Right hindlimb (tissue), 1 donor: ENCODE data around the gene FAM20B.

Experiments
- DNase-seq: peaks from one replicate; pipeline ENCODE4 v3.0.0-alpha.2; 2018

FAM20B gene

DNA sequence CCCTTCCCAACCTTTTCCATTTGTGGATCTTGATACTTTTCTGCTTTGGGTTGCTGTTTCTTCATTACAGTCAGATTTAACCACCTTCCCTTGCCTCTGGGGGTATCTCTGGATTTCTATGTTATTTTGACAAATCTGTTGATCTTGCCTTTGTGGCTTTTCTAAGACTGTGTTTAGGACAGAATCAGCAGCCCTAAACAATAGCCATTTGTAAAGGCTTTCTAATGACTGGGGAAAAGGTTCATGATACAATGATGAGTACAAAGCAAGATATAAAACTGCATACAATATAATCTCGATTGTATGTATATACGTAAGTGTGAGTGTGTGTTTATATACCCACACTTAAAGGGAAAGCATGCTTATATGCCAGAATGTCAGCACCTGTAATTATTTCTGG, 27.8 kb downstream of the FAM20B start:
- no peak for DNase-seq

DNA sequence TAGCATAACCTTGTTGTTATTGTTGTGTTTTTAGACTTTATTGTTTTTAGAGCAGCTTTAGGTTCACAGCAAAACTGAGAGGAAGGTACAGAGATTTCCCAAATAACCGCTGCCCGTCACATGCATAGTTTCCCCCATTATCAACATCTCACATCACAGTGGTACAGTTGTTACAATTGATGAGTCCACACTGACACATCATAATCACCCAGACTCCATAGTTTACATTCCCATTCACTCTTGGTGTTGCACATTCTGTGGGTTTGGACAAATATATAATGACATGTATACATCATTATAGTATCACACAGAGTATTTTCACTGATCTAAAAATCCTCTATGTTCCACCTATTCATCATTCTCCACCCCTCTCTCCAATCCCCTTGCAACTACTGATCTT, 30.2 kb downstream of the FAM20B start:
- no peak for DNase-seq

DNA sequence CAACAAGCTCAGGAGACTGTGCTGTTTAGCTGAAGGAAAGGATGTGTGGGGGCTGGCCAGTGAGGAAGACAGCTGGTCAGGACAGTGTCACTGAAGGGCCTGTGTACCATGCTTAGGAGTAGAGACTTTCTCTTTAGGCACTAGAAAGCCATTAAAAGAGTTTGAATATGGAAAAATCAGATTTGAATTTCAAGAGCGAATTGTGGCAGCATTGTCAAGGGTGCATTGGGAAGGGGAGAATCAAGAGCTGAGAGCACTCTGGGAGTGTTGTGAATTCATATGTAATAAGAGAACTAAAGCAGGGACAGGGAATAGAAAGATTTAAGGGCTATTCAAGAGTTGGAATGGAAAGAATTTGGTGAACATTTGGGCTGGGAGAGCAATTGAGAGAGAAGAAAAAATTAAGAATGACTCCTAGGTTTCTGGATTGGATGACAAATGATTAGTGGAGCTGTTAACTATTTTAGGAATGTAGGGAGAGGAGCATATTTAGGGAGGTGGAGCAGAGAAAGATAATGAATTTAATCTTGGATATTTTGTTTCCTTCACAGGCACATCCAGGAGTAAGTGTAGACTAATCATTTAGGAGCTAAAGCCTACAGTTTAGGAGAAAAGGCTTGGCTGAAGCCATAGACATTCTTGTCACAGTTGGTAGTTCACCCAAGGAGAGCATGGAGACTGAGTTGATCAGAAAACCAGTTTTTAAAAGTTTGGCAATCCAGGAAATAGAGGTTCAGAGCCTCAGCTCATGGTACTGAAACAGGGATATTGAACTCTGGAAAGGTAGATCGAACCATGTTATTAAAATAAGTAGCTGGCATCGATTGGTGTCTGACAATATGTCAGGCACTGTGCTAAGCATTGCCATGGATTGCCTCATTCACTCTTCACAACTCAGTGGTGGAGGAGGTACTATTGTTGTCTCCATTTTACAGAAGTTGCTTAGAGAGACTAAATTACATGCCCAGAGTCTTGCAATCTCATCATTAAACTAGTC, 33.1 kb downstream of the FAM20B start:
- DNase-seq, result no peak

DNA sequence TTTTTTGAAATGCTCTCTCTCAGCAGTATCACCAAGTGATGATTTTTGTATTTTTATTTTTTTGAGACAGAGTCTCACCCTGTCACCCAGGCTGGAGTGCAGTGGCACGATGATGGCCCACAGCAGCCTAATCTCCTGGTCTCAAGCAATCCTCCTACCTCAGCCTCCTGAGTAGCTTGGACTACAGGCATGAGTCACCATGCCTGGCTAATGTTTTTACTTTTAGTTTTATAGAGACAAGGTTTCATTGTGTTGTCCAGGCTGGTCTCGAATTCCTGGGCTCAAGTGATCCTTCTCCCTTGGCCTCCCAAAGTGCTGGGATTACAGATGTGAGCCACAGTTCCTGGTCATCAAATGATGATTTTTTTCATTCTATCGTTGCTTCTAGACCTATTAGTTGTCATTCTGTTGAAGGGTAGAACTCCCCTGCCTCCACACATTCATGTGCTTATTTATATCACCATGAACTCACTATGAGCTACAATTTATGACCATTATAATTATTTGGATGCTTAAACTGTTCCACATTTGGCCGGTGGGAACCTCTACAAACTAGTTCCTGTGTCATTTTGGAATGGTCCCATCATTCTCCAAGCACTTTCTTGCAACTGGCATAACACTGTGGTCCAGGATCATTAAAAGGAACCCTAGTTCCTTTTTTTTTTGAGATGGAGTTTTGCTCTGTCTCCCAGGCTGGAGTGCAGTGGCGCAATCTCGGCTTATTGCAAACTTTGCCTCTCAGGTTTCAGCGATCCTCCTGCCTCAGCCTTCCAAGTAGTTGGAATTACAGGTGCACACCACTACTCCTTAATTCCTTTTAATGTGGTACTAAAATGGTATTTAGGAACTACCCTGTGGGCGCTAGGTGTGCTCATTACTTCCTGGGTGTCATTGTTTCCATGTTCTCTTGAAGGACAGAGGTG, 35.9 kb downstream of the FAM20B start:
- no peak for DNase-seq

DNA sequence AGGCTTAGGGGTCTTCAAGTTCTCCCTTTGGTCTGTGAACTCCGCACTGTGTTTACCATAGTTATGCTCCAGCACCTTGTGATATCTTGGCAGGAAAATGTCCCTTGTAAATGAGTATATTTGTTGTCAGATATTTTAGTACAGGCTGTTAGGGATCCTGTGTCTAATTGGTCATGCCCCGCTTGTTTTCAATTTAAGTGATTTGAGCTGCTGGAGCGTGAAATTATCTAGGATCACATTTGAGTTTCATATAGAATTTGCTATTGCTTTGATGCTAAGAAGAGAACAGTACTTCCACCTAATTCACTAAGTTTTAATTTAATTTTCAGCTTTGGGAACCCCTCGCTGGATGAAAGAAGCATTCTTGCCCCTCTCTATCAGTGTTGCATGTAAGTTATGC, 40.8 kb downstream of the FAM20B start:
- DNase-seq, result no peak

DNA sequence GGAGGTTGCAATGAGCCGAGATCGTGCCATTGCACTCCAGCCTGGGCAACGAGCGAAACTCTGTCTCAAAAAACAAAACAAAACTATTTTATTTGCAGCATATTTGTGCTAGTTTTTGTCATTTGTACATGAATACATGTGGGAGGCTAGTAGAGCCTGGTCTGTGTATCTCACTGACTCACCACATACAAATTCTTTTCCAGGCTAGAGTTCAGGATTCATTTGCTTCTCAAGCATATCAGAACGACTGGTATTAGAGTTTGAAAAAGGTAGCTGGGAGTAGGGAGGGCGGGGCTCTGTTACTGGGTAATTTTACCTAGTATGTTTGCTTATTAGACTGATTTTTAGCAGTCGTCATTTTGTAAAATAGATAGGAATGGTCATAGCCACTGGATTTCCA, 51.7 kb downstream of the FAM20B start:
- no peak for DNase-seq

DNA sequence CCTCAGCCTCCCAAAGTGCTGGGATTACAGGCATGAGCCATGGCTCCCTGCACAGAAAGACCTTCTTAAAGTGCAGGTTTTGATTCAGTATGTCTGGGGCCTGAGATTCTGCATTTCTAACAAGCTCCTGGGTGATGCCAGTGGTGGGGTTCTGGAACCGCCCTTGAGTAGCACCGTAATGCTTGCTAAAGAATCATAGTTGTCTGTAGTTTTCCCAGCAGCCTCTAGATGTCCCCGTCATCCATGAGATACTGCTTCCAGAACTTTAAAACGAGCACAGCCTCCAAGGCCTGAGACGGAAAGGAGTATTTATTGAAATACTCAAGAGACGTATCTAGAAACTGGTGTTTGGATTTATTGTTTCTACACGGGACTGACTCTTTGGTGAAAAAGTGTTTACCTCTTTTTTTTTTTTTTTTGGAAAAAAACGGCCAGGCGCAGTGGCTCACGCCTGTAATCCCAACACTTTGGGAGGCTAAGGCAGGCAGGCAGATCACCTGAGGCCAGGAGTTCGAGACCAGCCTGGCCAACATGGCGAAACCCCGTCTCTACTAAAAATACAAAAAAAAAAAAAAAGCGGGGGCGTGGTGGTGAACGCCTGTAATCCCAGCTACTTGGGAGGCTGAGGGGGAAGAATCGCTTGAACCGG, 53.5 kb downstream of the FAM20B start:
- peak; percentile 55 for DNase-seq

DNA sequence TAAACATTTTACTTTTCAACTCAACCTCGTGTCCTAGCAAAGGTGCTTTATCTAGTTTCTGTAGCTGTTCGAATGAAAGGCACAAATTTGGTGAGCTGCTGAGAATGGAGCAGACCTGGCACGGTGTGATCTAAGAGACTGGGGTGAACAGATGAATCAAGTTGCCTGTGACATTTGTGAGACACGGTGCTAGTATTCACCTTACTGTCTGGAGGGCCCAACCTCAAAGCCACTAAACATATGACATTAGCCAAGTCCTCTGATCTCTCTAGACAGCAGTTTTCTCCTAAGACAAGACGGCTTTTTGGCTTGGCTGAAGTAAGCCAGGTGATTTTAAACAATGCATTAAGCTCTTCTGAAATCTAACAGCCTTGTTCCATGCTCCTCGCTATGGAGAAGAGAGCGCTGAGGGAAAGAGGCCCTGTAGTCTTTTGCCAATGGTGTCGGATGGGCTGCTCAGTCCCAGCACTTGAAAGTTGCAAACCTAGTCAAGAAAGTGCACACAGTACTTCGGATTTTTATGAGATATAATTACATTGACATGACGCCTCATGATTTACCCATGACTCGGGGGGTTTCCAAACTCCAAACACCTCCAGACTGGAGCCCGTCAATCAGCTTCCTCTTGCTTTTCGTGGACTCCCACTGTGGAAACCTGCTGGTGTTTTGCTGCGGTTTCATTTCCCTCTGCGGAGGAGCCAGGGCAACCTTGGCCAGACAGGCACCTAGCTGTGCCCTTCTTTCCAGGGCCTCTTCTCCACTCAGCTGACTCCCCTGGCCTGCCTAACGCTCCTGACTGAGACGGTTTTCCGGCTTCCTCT, 55.4 kb downstream of the FAM20B start:
- DNase-seq, result no peak

DNA sequence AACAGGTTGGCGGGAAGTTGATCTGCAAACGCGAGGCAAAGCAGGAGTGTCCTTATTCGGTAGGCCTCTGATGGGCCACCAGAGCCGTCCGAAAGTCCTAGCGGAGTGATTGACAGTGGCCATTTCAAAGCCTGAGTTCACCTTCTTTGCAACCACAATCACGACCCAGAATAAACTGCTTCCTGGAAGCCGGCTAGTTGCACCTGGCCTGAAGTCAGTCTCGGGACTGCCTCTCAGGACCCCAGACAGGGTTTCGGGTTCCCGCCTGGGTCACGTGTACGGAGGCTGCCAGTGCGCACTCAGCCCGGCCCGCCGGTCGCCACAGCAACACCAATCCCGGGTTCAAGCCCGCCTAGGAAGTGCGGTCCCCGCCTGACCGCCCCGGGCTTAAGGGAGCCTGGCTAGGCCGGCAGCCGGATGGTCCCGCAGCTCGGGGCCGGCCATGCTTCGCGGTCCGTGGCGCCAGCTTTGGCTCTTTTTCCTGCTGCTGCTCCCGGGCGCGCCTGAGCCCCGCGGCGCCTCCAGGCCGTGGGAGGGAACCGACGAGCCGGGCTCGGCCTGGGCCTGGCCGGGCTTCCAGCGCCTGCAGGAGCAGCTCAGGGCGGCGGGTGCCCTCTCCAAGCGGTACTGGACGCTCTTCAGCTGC, 56.1 kb downstream of the FAM20B start, which contains the start of gene TOR3A:
TOR3A (plus strand) TSS at position 384 of the 646 bp plus-strand sequence; CDS start at position 443, 59 bp downstream.
- DNase-seq, result peak; percentile 97

DNA sequence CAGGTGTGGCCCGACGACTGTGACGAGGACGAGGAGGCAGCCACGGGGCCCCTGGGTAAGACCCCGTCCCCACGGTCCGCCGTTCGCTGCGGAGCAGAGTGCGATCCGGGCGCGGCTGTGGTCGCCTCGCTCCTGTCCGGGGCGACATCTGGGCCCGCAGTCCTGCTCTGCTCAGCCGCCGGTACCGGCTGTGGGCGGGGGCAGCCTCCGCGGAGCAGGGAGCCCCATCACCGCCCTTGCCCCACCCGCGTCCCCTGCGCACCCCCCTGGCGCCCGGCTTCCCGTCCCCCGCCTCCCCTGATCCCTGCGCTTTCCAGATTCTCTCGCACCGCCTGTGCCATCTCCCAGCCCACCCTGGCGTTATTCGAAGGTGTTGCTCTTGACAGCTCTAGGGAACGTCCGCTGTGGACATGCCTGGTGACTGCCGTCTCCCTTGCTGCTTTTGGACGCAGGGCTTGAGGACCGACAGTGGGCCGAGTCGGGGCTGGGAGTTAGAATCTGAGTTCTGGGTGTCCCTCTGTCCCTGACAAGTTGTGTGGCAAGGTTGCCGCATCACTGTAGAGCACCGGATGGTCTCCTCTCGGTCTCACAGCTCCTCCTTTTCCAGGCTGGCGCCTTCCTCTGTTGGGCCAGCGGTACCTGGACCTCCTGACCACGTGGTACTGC, 56.8 kb downstream of the FAM20B start:
- no peak for DNase-seq

DNA sequence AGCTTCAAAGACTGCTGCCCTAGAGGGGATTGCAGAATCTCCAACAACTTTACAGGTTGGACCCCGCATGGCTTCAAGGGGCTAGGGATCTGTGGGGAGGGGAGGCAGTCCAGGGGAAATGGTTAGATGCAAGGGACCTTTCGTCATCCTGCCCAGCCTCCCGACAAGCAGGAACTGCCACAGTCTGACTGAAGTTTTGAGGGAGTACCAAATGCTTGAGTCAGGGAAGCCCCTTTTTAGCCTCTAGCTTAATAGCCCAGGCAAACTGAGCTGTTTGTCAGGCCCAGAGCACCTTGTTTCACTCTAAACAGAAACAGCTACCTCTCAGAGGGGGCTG, 57.3 kb downstream of the FAM20B start:
- DNase-seq, result no peak

DNA sequence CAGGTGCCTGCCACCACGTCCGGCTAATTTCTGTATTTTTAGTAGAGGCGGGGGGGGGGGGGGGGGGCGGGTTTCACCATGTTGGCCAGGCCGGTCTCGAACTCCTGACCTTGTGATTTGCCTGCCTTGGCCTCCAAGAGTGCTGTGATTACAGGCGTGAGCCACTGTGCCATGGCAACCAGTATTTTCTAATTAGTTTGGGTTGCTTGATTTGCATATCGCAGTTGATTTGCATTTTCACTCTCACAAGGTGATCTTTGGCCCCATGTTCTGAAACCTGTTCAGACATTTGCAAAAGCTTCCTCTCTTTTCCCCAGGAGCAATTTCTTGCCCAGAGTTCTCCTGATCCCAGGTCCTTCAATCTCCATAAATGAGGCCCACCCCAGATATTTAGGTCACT, 57.8 kb downstream of the FAM20B start:
- no peak for DNase-seq

DNA sequence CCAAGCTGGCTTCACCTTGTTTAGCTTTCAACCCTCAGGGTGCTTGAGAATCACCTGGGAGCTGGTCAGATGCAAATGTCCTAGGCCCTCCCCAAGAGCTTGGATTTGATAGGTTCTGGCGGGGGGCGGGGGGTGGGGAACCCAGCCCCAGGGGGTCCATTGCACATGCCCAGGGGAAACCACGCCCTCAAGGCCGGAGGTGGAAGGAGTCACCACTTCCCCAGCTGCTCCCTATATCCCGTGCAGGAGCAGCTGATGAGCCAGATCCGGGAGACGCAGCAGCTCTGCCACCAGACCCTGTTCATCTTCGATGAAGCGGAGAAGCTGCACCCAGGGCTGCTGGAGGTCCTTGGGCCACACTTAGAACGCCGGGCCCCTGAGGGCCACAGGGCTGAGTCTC, 62.0 kb downstream of the FAM20B start:
- no peak for DNase-seq

DNA sequence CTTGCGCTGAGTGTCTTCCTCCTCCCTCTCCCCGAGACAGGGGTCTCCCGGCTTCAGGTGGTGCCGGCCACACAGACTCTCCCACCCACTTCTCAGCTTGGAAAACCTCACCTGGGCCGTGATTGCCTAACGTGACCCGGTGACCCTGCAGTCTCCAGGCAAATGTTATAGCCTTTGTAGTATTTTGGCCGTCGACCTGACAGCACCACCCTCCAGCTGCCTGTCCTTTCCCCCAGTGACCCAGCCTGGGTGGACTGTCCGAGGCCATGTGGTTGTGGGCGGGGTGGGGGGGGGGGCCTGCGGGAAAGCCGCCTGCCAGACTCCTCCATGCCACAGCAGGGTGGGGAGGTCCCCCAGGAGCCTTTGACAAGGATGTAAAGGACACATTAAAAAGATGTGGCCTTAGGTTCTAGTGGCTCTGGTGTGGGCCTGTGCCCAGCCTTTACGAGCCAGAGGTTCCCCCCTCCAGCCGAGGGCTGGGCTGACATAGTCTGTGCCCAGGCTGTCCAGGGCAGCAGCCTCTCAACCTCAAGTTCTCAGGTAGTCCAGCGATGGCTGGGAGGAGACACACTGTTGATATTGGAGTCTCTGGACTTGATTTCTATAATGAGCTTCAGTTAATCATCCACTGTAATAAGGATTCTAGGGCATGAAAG, 64.3 kb downstream of the FAM20B start:
- DNase-seq, result no peak

DNA sequence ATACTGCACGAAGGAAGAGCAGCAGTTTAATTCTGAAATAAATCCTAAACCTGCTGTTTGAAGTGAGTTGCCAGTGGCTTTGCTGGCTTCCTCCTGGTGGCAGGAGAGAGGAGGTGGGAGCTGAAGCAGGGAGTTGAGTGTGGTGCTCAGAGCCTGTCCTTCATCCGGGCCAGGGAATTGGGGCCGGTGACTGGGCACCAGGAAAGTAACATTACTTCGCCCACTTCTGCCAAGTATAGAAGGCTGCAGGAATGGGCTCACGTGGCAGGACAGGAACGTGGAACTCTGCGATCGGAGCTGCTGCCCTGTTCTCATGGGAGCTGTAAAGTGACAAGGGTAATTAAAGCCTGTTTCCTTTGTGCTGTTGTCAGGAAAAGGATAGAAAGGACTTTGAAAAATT, 64.8 kb downstream of the FAM20B start:
- DNase-seq, result no peak

DNA sequence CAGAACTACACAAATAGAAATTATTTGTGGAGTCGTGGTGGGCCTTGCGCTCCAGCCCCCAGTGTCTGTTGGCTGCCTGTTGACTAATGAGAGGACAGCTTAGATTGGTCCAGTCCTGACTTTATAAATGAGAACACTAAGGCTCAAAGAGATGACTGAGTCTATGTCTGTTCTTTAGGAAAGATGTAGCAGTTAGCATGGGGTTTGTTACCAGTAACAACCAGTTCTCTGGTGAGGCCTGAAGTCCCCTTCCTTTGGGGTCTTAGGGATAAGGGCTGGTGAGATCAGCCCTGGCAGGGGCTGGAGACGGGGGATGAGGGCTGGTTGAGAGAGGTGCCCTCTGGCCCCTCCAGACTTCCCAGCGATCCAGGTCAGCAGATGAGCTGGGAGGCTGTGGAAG, 65.2 kb downstream of the FAM20B start:
- no peak for DNase-seq

DNA sequence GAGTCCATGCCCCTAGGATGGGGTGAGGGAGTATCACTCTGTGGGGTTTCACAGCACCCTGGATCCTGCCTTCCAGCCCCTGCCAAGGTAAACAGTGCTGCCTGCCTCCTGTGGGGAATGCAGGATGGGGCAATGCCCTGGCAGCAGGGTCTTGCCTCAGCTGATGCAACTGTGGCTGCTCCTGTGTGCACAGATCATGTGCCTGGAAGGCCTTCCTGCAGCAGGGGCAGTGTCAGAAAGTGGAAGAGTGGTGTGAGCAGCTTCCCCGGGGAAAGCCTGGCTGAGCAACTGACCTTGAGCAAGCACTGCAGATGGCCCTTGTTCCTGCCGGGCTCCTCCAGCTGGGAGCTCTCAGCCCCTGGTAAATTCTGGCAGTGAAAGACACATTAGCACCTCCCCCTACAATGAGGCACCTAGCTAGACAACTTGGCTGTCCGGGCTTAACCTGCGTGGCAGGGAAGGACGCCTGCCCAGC, 66.0 kb downstream of the FAM20B start:
- DNase-seq, result no peak

DNA sequence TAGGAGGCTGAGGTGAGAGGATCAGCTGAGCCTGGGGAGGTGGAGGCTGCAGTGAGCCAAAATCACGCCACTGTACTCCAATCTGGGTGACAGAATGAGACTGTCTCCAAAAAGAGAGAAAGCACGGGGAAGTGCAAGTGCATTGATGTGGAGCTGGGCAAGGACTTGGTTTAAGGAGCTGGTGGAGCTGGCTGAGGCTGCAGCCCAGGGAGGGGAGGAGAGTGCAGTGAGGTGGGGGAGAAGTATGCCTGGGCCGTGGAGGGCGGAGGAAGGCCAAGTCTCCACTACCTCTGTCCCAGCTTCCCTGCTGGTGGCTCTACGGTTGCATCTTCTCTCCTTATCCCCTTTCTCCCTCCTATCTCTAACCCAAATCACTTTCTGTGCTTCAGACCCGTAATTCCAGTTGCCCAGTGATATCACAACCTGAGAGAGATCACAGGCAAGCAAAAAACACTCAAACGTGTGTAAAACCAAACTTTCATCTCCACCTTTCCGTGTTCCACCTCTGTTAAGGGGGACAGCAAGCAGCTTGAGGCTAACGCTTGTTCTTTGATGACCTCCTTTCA, 67.3 kb downstream of the FAM20B start:
- DNase-seq, result no peak

DNA sequence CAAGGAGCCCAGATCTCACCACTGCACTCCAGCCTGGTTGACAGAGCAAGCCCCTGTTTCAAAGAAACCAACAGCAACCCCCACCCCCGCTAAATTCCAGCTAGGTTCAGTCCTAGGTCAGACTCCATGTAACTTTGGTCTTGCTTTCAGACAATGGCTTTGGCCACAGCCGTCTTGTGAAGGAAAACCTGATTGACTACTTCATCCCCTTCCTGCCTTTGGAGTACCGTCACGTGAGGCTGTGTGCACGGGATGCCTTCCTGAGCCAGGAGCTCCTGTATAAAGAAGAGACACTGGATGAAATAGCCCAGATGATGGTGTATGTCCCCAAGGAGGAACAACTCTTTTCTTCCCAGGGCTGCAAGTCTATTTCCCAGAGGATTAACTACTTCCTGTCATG, 69.1 kb downstream of the FAM20B start:
- no peak for DNase-seq

DNA sequence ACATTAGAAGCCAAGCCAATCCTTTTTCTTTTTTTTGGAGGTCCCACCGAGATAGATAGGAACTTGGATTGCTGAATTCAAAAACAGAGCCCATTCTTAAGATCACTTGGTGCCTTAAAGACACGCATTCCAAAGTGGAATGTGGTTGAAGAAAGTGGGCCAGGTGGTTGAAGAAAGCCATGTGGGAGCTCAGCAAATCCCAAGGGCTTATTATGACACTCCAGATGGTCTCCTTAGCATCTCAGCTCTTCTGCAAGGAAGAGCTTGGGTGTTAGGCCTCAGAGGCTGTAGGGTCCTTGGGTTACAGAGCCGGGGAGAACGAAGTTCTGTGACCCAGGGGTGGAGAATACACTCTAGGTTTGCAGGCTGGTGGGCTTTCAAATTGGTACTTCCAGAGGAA, 69.7 kb downstream of the FAM20B start:
- no peak for DNase-seq
